PFSK-1 (cell line): ENCODE measurements around the gene SERPINB8.

ENCODE experiments used
- FOXP2 ChIP-seq: optimal IDR thresholded peaks from 2 replicates; pipeline ENCODE3; 2011; ENCODE audit warnings: borderline replicate concordance, control low read depth, inconsistent platforms; ENCODE audit not compliant: insufficient read depth; ENCODE audit errors: extremely low read length, extremely low read depth
- POLR2AphosphoS5 ChIP-seq: IDR thresholded peaks from 2 replicates; pipeline ENCODE4 v1.6.1; 2012; ENCODE audit warnings: low read depth, mild to moderate bottlenecking, control low read depth, low read length, moderate library complexity
- SIN3A ChIP-seq: IDR thresholded peaks from 2 replicates; pipeline ENCODE4 v1.6.1; 2012; ENCODE audit warnings: mild to moderate bottlenecking, low read length, moderate library complexity, borderline replicate concordance; ENCODE audit not compliant: insufficient read depth
- TAF1 ChIP-seq: IDR thresholded peaks from 2 replicates; pipeline ENCODE4 v1.6.1; 2012; ENCODE audit warnings: low read length, control low read depth, borderline replicate concordance; ENCODE audit not compliant: insufficient read depth
- TF ChIP-seq, protein P1 (sequence below), 2 experiments: IDR thresholded peaks; 2 replicates each; pipeline versions ENCODE4 v1.6.1 to v1.8.0; 2011 to 2012; ENCODE audit warnings: low read depth in 2 of 2, low read length in 2 of 2, control low read depth in 1 of 2, inconsistent platforms in 1 of 2, mild to moderate bottlenecking in 1 of 2, moderate library complexity in 1 of 2; ENCODE audit not compliant: insufficient read depth in 1 of 2

The SERPINB8 gene

GRCh38 chr18:63971320-63972001 lies 1.6 kb downstream of the SERPINB8 start:
- TF ChIP-seq SIN3A: no peak
- no peak for TF ChIP-seq TAF1
- TF ChIP-seq FOXP2: no peak
- no peak for TF ChIP-seq POLR2AphosphoS5
- TF ChIP-seq, protein P1, sequence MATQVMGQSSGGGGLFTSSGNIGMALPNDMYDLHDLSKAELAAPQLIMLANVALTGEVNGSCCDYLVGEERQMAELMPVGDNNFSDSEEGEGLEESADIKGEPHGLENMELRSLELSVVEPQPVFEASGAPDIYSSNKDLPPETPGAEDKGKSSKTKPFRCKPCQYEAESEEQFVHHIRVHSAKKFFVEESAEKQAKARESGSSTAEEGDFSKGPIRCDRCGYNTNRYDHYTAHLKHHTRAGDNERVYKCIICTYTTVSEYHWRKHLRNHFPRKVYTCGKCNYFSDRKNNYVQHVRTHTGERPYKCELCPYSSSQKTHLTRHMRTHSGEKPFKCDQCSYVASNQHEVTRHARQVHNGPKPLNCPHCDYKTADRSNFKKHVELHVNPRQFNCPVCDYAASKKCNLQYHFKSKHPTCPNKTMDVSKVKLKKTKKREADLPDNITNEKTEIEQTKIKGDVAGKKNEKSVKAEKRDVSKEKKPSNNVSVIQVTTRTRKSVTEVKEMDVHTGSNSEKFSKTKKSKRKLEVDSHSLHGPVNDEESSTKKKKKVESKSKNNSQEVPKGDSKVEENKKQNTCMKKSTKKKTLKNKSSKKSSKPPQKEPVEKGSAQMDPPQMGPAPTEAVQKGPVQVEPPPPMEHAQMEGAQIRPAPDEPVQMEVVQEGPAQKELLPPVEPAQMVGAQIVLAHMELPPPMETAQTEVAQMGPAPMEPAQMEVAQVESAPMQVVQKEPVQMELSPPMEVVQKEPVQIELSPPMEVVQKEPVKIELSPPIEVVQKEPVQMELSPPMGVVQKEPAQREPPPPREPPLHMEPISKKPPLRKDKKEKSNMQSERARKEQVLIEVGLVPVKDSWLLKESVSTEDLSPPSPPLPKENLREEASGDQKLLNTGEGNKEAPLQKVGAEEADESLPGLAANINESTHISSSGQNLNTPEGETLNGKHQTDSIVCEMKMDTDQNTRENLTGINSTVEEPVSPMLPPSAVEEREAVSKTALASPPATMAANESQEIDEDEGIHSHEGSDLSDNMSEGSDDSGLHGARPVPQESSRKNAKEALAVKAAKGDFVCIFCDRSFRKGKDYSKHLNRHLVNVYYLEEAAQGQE (IDR thresholded peaks at IDR 0.05; ENCODE audit: insufficient read depth in 1 of 2, low read depth in 2 of 2, low read length in 2 of 2): no peak

- TF ChIP-seq, protein P1 (IDR thresholded peaks at IDR 0.05; ENCODE audit: insufficient read depth in 1 of 2, low read depth in 2 of 2, low read length in 2 of 2): no peak
These were observed 2.1 kb downstream of the SERPINB8 start for GRCh38 chr18:63972002-63972376.

DNA sequence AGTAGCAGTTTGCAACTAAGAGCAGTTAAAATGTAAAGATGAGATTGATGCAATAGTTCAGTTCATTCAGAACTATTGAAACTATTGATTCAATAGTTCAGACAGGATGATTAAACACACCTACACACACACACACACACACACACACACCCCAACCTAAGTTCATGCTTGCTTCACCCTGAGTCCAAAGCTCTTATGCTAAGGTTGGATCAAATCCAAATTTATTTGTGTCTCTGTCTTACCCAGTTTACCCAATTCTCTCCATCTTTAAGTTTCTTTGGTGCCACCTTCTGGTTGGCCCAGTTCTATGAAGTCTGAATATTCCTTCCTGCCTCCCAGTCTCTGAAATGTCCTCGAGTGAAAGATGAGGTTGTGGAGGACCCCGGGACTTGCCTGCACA lies 5.1 kb downstream of the SERPINB8 start:
- TF ChIP-seq TAF1 (no peak), SIN3A (no peak), POLR2AphosphoS5 (no peak), FOXP2 (no peak)
- TF ChIP-seq, protein P1 (IDR thresholded peaks at IDR 0.05; ENCODE audit: insufficient read depth in 1 of 2, low read depth in 2 of 2, low read length in 2 of 2): no peak

GRCh38 chr18:63975628-63976027 lies 5.7 kb downstream of the SERPINB8 start:
- TF ChIP-seq SIN3A (no peak), FOXP2 (no peak), TAF1 (no peak), POLR2AphosphoS5 (no peak)
- TF ChIP-seq, protein P1 (IDR thresholded peaks at IDR 0.05; ENCODE audit: insufficient read depth in 1 of 2, low read depth in 2 of 2, low read length in 2 of 2): no peak

DNA sequence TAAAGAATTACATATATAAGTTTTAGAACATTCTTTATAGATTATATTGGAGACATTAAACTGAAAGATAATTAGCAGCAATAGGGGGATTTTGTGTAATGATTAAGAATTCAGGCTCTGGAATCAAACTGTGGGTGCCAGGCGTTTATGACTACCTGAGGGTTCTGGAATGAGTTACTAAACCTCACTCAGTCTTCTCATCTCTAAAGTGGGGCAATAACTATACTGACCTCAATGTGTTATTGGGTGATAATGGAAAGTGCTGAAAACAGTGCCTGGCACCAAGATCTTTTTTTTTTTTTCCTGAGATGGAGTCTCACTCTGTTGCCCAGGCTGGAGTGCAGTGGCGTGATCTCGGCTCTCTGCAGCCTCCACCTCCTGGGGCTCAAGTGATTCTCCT lies 7.2 kb downstream of the SERPINB8 start:
- TF ChIP-seq TAF1: no peak
- TF ChIP-seq, protein P1 (IDR thresholded peaks at IDR 0.05; ENCODE audit: insufficient read depth in 1 of 2, low read depth in 2 of 2, low read length in 2 of 2): no peak
- no peak for TF ChIP-seq FOXP2
- no peak for TF ChIP-seq SIN3A
- no peak for TF ChIP-seq POLR2AphosphoS5
